Measurements from ENCODE around the gene DCUN1D4. TPM values are rescaled to one million over a fixed set of nuclear protein-coding genes. Genes with fewer than 3 reads are reported as not detected.

The DCUN1D4 gene
- total RNA-seq, 1 experiment from 2014 or later, result 50.2 TPM

GRCh38 chr4:51851090-51851936 is 8.4 kb downstream of the DCUN1D4 start:
- POLR2A ChIA-PET, result no interaction called here
- no peak overlapping the region for H3K9ac ChIP-seq (ENCODE audit: low read length)
- no peaks in the 10 kb centered on the region for H4K20me1 ChIP-seq (ENCODE audit: insufficient read depth)
- no peak overlapping the region for H3K27ac ChIP-seq (ENCODE audit: low read depth, low read length)
- RAD21 ChIA-PET (ENCODE audit: low non-redundant PET in 1 of 2, low total read pairs in 2 of 2, uncharacterized antibody in 2 of 2, unreplicated experiment in 2 of 2), result no interaction called here
- ATAC-seq (peak; percentile 30; the same call in 1 of the 2 replicates), DNase-seq (ENCODE audit: low read depth, low spot score) (no peak)
- H3K79me2 ChIP-seq (ENCODE audit: insufficient read depth, low read length), result peaks cover 100% of the 10 kb centered on the region
- no peak overlapping the region for H3K4me2 ChIP-seq (ENCODE audit: low read length)
- intact Hi-C loops (cut with micrococcal nuclease), result no loop called here
- H3K27me3 ChIP-seq (ENCODE audit: insufficient read depth, low read length), result no peaks in the 10 kb centered on the region
- no peak for TF ChIP-seq POLR2AphosphoS5 (IDR thresholded peaks at IDR 0.05; ENCODE audit: low read depth, low read length)
- no peak for TF ChIP-seq ZNF274 (IDR thresholded peaks at IDR 0.05; ENCODE audit: low read depth, low read length)
- no peak for TF ChIP-seq CBX3 (IDR thresholded peaks at IDR 0.05; ENCODE audit: low read depth)
- TF ChIP-seq RAD21 (IDR thresholded peaks at IDR 0.05; ENCODE audit: low read depth), result no peak
- TF ChIP-seq SP1 (IDR thresholded peaks at IDR 0.05; ENCODE audit: low read depth), result no peak
- no TSS peak for BruUV-seq (replicated peaks)
- H3K4me1 ChIP-seq (ENCODE audit: control insufficient read depth in 1 of 2, insufficient read depth in 2 of 2, low read length in 2 of 2), result peaks cover 5 to 17% of the 10 kb centered on the region in 2 experiments; a peak in 3 of 4 replicates
- H3K36me3 ChIP-seq (ENCODE audit: control insufficient read depth in 1 of 2, insufficient read depth in 2 of 2, low read length in 2 of 2), result 0 out of 4 replicates have a peak, but pooled peaks cover 0 to 4% of the 10 kb centered on the region in 2 experiments
- CTCF ChIA-PET, result no interaction called here
- H2AFZ ChIP-seq (ENCODE audit: low read depth, low read length, poor library complexity, severe bottlenecking), result no peak overlapping the region
- H3K9me2 ChIP-seq (ENCODE audit: insufficient read depth), result no peaks in the 10 kb centered on the region
- H3K9me3 ChIP-seq (ENCODE audit: control insufficient read depth in 1 of 2, insufficient read depth in 1 of 2, low read depth in 1 of 2, low read length in 2 of 2), result no peaks in the 10 kb centered on the region
- H3K4me3 ChIP-seq (replicated peaks in 1 of 2; ENCODE audit: low read depth in 1 of 2, low read length in 2 of 2), result no peak overlapping the region

- RAD21 ChIA-PET (ENCODE audit: low non-redundant PET in 1 of 2, low total read pairs in 2 of 2, uncharacterized antibody in 2 of 2, unreplicated experiment in 2 of 2), result no interaction called here
- intact Hi-C loops (cut with micrococcal nuclease), result no loop called here
- no peak overlapping the region for H3K4me2 ChIP-seq (ENCODE audit: low read length)
- no peaks in the 10 kb centered on the region for H3K27me3 ChIP-seq (ENCODE audit: insufficient read depth, low read length)
- peaks cover 100% of the 10 kb centered on the region for H3K79me2 ChIP-seq (ENCODE audit: insufficient read depth, low read length)
- POLR2A ChIA-PET, result no interaction called here
- no peaks in the 10 kb centered on the region for H3K9me3 ChIP-seq (ENCODE audit: control insufficient read depth in 1 of 2, insufficient read depth in 1 of 2, low read depth in 1 of 2, low read length in 2 of 2)
- H3K27ac ChIP-seq (ENCODE audit: low read depth, low read length), result no peak overlapping the region
- DNase-seq (ENCODE audit: low read depth, low spot score) (no peak), ATAC-seq (no peak)
- BruUV-seq (replicated peaks), result no TSS peak
- H3K4me3 ChIP-seq (replicated peaks in 1 of 2; ENCODE audit: low read depth in 1 of 2, low read length in 2 of 2), result no peak overlapping the region
- H2AFZ ChIP-seq (ENCODE audit: low read depth, low read length, poor library complexity, severe bottlenecking), result no peak overlapping the region
- H3K36me3 ChIP-seq (ENCODE audit: control insufficient read depth in 1 of 2, insufficient read depth in 2 of 2, low read length in 2 of 2), result 0 out of 4 replicates have a peak, but pooled peaks cover 0 to under 1% of the 10 kb centered on the region in 2 experiments
- TF ChIP-seq SRF (IDR thresholded peaks at IDR 0.05; ENCODE audit: low read depth) (no peak), TCF7L2 (IDR thresholded peaks at IDR 0.05; ENCODE audit: borderline replicate concordance, extremely low read depth, insufficient read depth, insufficient read length) (no peak), POLR2A (IDR thresholded peaks at IDR 0.05; ENCODE audit: borderline replicate concordance, extremely low read depth, insufficient read depth, insufficient read length) (no peak), ZBTB33 (IDR thresholded peaks at IDR 0.05; ENCODE audit: extremely low read depth, insufficient replicate concordance, low read length) (no peak), MAX (IDR thresholded peaks at IDR 0.05) (no peak), FOSL1 (IDR thresholded peaks at IDR 0.05; ENCODE audit: low read depth) (no peak)
- H3K4me1 ChIP-seq (ENCODE audit: control insufficient read depth in 1 of 2, insufficient read depth in 2 of 2, low read length in 2 of 2), result peaks cover 5 to 17% of the 10 kb centered on the region in 2 experiments; a peak in 3 of 4 replicates
- no peak overlapping the region for H3K9ac ChIP-seq (ENCODE audit: low read length)
- no peaks in the 10 kb centered on the region for H3K9me2 ChIP-seq (ENCODE audit: insufficient read depth)
- CTCF ChIA-PET, result no interaction called here
- H4K20me1 ChIP-seq (ENCODE audit: insufficient read depth), result no peaks in the 10 kb centered on the region
These were observed 9.0 kb downstream of the DCUN1D4 start for GRCh38 chr4:51851937-51852290.
